Epithelial cell of esophagus (primary cell): ENCODE results near the gene PLK5.
A peak's percentile ranks its signal among the peaks of the same experiment; 100 is the strongest.

ENCODE experiments used
- DNase-seq: peaks from one replicate; pipeline ENCODE4 v3.0.0; 2010; ENCODE audit warnings: low read depth
- H3K4me3 ChIP-seq: 2 replicates; pipeline ENCODE4 v1.5.1; 2011; ENCODE audit warnings: mild to moderate bottlenecking, low read length, control low read depth
- TF ChIP-seq, protein P1 (sequence below): IDR thresholded peaks from 2 replicates; pipeline ENCODE4 v1.5.1; 2011; ENCODE audit warnings: low read depth, mild to moderate bottlenecking, low read length, control low read depth, inconsistent platforms; ENCODE audit not compliant: insufficient read depth; ENCODE audit errors: missing control alignments

The PLK5 gene

GRCh38 chr19:1567848-1568227 is 44.0 kb downstream of the PLK5 start:
- TF ChIP-seq, protein P1, sequence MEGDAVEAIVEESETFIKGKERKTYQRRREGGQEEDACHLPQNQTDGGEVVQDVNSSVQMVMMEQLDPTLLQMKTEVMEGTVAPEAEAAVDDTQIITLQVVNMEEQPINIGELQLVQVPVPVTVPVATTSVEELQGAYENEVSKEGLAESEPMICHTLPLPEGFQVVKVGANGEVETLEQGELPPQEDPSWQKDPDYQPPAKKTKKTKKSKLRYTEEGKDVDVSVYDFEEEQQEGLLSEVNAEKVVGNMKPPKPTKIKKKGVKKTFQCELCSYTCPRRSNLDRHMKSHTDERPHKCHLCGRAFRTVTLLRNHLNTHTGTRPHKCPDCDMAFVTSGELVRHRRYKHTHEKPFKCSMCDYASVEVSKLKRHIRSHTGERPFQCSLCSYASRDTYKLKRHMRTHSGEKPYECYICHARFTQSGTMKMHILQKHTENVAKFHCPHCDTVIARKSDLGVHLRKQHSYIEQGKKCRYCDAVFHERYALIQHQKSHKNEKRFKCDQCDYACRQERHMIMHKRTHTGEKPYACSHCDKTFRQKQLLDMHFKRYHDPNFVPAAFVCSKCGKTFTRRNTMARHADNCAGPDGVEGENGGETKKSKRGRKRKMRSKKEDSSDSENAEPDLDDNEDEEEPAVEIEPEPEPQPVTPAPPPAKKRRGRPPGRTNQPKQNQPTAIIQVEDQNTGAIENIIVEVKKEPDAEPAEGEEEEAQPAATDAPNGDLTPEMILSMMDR = no peak
- H3K4me3 ChIP-seq = no peak overlapping the region
- no peak for DNase-seq

- H3K4me3 ChIP-seq = peak within 1 kb of the TSS; percentile 59
- TF ChIP-seq, protein P1 = no peak
- peak; percentile 77 for DNase-seq
These were observed 44.6 kb downstream of the PLK5 start, which contains the start of gene MEX3D for GRCh38 chr19:1568320-1569019. MEX3D (minus strand) TSS chr19:1568325; CDS start chr19:1568058, 267 bp downstream.

DNA sequence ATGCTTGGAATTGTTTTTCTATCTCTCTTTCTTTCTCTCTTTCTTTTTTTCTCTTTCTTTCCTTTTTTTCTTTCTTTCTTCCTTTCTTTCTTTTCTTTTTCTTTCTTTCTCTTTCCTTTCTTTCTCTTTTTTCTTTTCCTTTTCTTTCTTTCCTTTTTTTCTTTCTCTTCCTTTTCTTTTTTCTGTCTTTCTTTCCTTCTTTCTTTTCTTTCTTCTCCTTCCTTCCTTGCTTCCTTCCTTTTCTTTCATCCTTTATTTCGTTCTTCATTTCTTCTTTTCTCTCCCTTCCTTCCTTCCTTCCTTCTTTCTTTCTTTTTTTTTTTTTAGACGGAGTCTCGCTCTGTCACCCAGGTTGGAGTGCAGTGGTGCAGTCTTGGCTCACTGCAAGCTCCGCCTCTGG is 46.1 kb downstream of the PLK5 start:
- H3K4me3 ChIP-seq = no peak overlapping the region
- TF ChIP-seq, protein P1 = no peak
- DNase-seq = no peak

GRCh38 chr19:1570836-1571235 is 47.0 kb downstream of the PLK5 start:
- no peak overlapping the region for H3K4me3 ChIP-seq
- DNase-seq = no peak
- TF ChIP-seq, protein P1 = no peak

DNA sequence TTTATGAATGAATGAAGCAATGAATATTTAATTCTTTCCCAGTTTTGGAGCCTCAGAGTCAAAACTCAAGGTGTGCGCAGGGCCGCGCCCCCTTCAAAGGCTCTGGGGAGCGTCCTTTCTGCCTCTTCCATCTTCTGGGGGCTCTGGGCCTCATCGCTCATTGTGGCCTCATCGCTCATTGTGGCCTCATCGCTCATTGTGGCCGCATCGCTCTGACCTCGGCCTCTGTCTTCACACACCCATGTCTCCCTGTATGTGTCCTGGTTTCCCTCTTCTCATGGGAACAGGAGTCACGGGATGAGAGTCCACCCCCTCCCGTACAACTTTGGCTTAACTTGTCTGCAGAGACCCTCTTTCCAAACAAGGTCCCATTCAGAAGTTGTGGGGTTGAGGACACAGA is 47.5 kb downstream of the PLK5 start:
- TF ChIP-seq, protein P1 = no peak
- no peak overlapping the region for H3K4me3 ChIP-seq
- no peak for DNase-seq

GRCh38 chr19:1572795-1573194 is 48.9 kb downstream of the PLK5 start:
- no peak for DNase-seq
- TF ChIP-seq, protein P1 = no peak
- no peak overlapping the region for H3K4me3 ChIP-seq
